Adrenal gland (tissue), 12 donors: ENCODE results near the gene ELOVL2. TPM values are rescaled to one million over a fixed set of nuclear protein-coding genes. Genes with fewer than 3 reads are reported as not detected.

Experiments used
- DNase-seq, 7 donors: peaks; one replicate each; pipeline ENCODE4 v3.0.0-alpha.2; 2019 to 2020
- H3K27ac ChIP-seq, 5 donors: fragments of 200-600 bp; sonication (generic) in 4 of 5; 1 replicate in 3 of 5; 2 replicates in 2 of 5; pipeline versions ENCODE4 v1.5.1 to v1.8.0; 2016 to 2020; ENCODE audit warnings: mild to moderate bottlenecking in 1 of 5
- H3K27me3 ChIP-seq: fragments of 200-600 bp; 2 replicates; pipeline ENCODE4 v1.8.0; 2021
- H3K36me3 ChIP-seq, 2 donors: fragments of 200-600 bp; replicated peaks in 1 of 2; 1 replicate in 1 of 2; 2 replicates in 1 of 2; pipeline versions ENCODE4 v1.5.1 to v1.8.0; 2018 to 2022
- H3K4me1 ChIP-seq, 2 donors: fragments of 200-600 bp; replicated peaks in 1 of 2; 1 replicate in 1 of 2; 2 replicates in 1 of 2; pipeline versions ENCODE4 v1.5.1 to v1.8.0; 2018 to 2021
- H3K4me3 ChIP-seq, 4 donors: fragments of 200-600 bp; sonication (generic) in 3 of 4; one replicate each; pipeline ENCODE4 v1.5.1; 2016 to 2018
- H3K9me3 ChIP-seq, 3 donors: fragments of 200-600 bp; sonication (generic) in 1 of 3; replicated peaks in 1 of 3; 1 replicate in 2 of 3; 2 replicates in 1 of 3; pipeline versions ENCODE4 v1.5.1 to v1.8.0; 2016 to 2021
- CTCF ChIP-seq, 6 experiments: fragments of 450-650 bp in 4 of 6; fragments of 200-600 bp in 2 of 6; sonication (generic) in 1 of 6; IDR thresholded peaks; 1 replicate in 5 of 6; 2 replicates in 1 of 6; pipeline versions ENCODE4 v1.5.1 to v1.8.0; 2016 to 2021; ENCODE audit warnings: antibody characterized with exemption in 6 of 6, mild to moderate bottlenecking in 2 of 6, moderate library complexity in 1 of 6
- POLR2A ChIP-seq, 2 donors: fragments of 450-650 bp; IDR thresholded peaks; one replicate each; pipeline ENCODE4 v1.6.1; 2017; ENCODE audit warnings: antibody characterized with exemption in 2 of 2, mild to moderate bottlenecking in 2 of 2, moderate library complexity in 1 of 2
- WGBS, 4 donors: extraction: QIAGEN DNeasy Blood & Tissue Kit in 2 of 4; methylation state at CpG; one replicate each; pipeline versions ENCODE4 v1.1.5 to v1.1.7; 2013 to 2017; 5-methylcytosine and 5-hydroxymethylcytosine counted together
- intact Hi-C, 2 donors: fragments of 100-400 bp; cut with DNase I; formaldehyde crosslinking; loops; one replicate each; pipeline versions ENCODE4 v1.14.1 to v1.15.0; 2022 to 2023
- polyA plus RNA-seq, 3 donors: library from polyadenylated mRNA; stranded (reverse); fragments of 200-250 nt in 2 of 3; fragments of 350-450 nt in 1 of 3; fragmentation: Illumina TruSeq in 1 of 3; extraction: RNeasy Lipid Tissue Mini Kit (QIAGEN cat#74804) in 1 of 3; gene quantifications; one replicate each; pipeline ENCODE4 v1.2.3, GENCODE V29; 2013 to 2014
- total RNA-seq, 9 donors: library from RNA; depleted of rRNA in 4 of 9; stranded (reverse); fragments of >200 nt in 4 of 9; fragments of 120-200 nt in 1 of 9; fragmentation: NEBNext Ultra II Directional in 1 of 9; extraction: Animal tissue kit (Norgen Biotek cat#: 25700) in 1 of 9; gene quantifications; one replicate each; pipeline versions ENCODE4 v1.1.0 to v1.2.4, GENCODE V29; 2013 to 2023
- donor health status: healthy with polysubstance abuse.
- donor health status: Bipolar disorder and iron deficiency.
- donor health status: DM: yes; HTN: yes; CAD: no.
- donor health status: DM: no; HTN: no; CAD: no.
- donor health status: DM: no; HTN: no; CAD: no.
- donor health status: DM: yes; HTN: yes; CAD: no.

The ELOVL2 gene
- total and polyA plus RNA-seq, 12 donors, result 0.34 to 1.8 (median 0.92) TPM

GRCh38 chr6:10999994-11000393 lies 44.1 kb downstream of the ELOVL2 start:
- TF ChIP-seq CTCF (IDR thresholded peaks at IDR 0.05), result no peak
- TF ChIP-seq POLR2A (IDR thresholded peaks at IDR 0.05), result no peak
- no peaks in the 10 kb centered on the region for H3K4me1 ChIP-seq
- H3K4me3 ChIP-seq, result no peak overlapping the region
- no peak overlapping the region for H3K27ac ChIP-seq
- no peaks in the 10 kb centered on the region for H3K36me3 ChIP-seq
- DNase-seq, result no peak
- WGBS, 4 donors, result 48 to 66% (median 58%) methylated on average over 2 of the region's 2 CpGs
- intact Hi-C loops, result no loop called here
- H3K27me3 ChIP-seq, result no peaks in the 10 kb centered on the region
- H3K9me3 ChIP-seq, result no peaks in the 10 kb centered on the region

- intact Hi-C loops, result no loop called here
Observed at GRCh38 chr6:10995114-10995707, 48.9 kb downstream of the ELOVL2 start.

GRCh38 chr6:10993896-10994295 lies 50.2 kb downstream of the ELOVL2 start:
- H3K27me3 ChIP-seq, result no peaks in the 10 kb centered on the region
- 87 to 93% (median 91%) methylated on average over 8 of the region's 8 CpGs for WGBS, 4 donors

More at GRCh38 chr6:10995114-10995707, 48.9 kb downstream of the ELOVL2 start:
- Histone ChIP-seq H3K36me3 (no peaks in the 10 kb centered on the region), H3K9me3 (no peaks in the 10 kb centered on the region), H3K27ac (no peak overlapping the region), H3K4me1 (no peaks in the 10 kb centered on the region), H3K27me3 (no peaks in the 10 kb centered on the region), H3K4me3 (no peak overlapping the region)
- TF ChIP-seq POLR2A (IDR thresholded peaks at IDR 0.05) (no peak), CTCF (IDR thresholded peaks at IDR 0.05) (no peak)
- DNase-seq, result no peak
- 69 to 80% (median 80%) methylated on average over 4 of the region's 4 CpGs for WGBS, 4 donors

GRCh38 chr6:10991115-10991514 lies 53.0 kb downstream of the ELOVL2 start:
- TF ChIP-seq CTCF (IDR thresholded peaks at IDR 0.05), result no peak
- no peak for TF ChIP-seq POLR2A (IDR thresholded peaks at IDR 0.05)
- Histone ChIP-seq H3K4me3 (no peak overlapping the region), H3K4me1 (no peaks in the 10 kb centered on the region), H3K27ac (no peak overlapping the region), H3K36me3 (no peaks in the 10 kb centered on the region), H3K9me3 (no peaks in the 10 kb centered on the region), H3K27me3 (no peaks in the 10 kb centered on the region)
- no peak for DNase-seq
- intact Hi-C loops, result no loop called here
- 29 to 63% (median 46%) methylated on average over 2 of the region's 2 CpGs for WGBS, 4 donors

More at GRCh38 chr6:10993896-10994295, 50.2 kb downstream of the ELOVL2 start:
- intact Hi-C loops, result no loop called here
- TF ChIP-seq POLR2A (IDR thresholded peaks at IDR 0.05) (no peak), CTCF (IDR thresholded peaks at IDR 0.05) (no peak)
- Histone ChIP-seq H3K36me3 (no peaks in the 10 kb centered on the region), H3K4me3 (no peak overlapping the region), H3K9me3 (no peaks in the 10 kb centered on the region), H3K27ac (no peak overlapping the region), H3K4me1 (no peaks in the 10 kb centered on the region)
- no peak for DNase-seq
